ENCODE measurements around the gene KPNA4.
A peak's percentile ranks its signal among the peaks of the same experiment; 100 is the strongest.

DNA sequence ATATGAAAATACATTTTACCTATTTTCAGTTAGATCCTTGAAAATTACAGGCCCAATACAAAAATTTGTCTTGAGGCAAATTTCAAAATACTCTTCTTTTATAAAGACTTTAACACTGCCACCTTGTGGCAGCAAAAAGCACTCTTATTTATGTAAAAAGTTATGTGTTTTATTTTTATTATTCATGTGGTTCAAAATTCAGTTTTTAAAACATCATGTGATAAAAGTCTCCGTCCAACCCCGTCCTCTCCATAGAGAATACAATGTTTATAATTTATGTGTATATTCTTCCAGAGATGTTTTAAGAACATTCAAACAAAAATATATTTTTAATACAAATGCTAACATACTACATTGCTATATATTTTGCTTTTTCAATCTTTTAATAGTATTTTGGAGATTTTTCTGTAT lies 78.9 kb downstream of the KPNA4 start:
- TF ChIP-seq, protein P1, sequence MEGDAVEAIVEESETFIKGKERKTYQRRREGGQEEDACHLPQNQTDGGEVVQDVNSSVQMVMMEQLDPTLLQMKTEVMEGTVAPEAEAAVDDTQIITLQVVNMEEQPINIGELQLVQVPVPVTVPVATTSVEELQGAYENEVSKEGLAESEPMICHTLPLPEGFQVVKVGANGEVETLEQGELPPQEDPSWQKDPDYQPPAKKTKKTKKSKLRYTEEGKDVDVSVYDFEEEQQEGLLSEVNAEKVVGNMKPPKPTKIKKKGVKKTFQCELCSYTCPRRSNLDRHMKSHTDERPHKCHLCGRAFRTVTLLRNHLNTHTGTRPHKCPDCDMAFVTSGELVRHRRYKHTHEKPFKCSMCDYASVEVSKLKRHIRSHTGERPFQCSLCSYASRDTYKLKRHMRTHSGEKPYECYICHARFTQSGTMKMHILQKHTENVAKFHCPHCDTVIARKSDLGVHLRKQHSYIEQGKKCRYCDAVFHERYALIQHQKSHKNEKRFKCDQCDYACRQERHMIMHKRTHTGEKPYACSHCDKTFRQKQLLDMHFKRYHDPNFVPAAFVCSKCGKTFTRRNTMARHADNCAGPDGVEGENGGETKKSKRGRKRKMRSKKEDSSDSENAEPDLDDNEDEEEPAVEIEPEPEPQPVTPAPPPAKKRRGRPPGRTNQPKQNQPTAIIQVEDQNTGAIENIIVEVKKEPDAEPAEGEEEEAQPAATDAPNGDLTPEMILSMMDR (conservative IDR thresholded peaks at IDR 0.05 in 1 of 2, IDR thresholded peaks at IDR 0.05 in 1 of 2; ENCODE audit: low read depth in 1 of 2, low read length in 2 of 2): peak; percentile 15 to 45
- no peak for TF ChIP-seq EZH2 (IDR thresholded peaks at IDR 0.05; ENCODE audit: low read length, missing control alignments)

All from fibroblast of lung (primary cell).